ENCODE measurements around the gene STK39. TPM values are rescaled to one million over a fixed set of nuclear protein-coding genes. Genes with fewer than 3 reads are reported as not detected.

The STK39 gene
- total and polyA plus RNA-seq, 2 donors (not counting 1 experiment from before 2014, with no cell fraction given): 2.3 to 14.6 TPM

DNA sequence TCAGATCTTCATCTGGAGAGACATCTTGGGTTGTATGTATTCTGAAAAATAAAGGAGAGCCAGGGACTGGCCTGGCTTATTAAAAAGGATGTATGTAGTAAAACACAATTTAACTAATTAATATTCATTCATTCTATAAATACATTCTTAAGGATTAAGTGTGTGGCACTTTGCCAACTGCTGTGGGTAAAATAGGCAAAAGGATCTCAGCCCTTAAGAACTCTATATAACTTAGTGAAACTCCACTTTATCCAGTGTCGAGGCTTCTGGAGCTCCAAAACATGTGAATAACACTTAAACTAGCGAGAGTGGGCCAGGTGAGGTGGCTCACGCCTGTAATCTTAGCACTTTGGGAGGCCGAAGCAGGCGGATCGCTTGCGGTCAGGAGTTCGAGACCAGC lies 7.7 kb upstream of the STK39 start:
- H3K9me3 ChIP-seq (ENCODE audit: control extremely low read depth in 1 of 3, control insufficient read depth in 2 of 3, insufficient read depth in 1 of 3, low read length in 2 of 3): peaks cover 0 to 2% (median 2%) of the 10 kb centered on the region in 3 donors
- CTCF ChIA-PET: no interaction called here
- H3K36me3 ChIP-seq (replicated peaks in 1 of 2; ENCODE audit: control extremely low read depth in 1 of 2, control insufficient read depth in 1 of 2, extremely low read depth in 1 of 2, insufficient read depth in 2 of 2, low read length in 1 of 2): no peaks in the 10 kb centered on the region
- WGBS (ENCODE audit: insufficient coverage): 100% methylated on average over 8 of the region's 8 CpGs
- no peaks in the 10 kb centered on the region for H4K20me1 ChIP-seq (ENCODE audit: control insufficient read depth, insufficient read depth, low read length, poor library complexity, severe bottlenecking)
- no peak for TF ChIP-seq EZH2 (IDR thresholded peaks at IDR 0.05; ENCODE audit: borderline replicate concordance, insufficient read depth, low read depth, low read length, poor library complexity, severe bottlenecking)
- TF ChIP-seq, protein P1, sequence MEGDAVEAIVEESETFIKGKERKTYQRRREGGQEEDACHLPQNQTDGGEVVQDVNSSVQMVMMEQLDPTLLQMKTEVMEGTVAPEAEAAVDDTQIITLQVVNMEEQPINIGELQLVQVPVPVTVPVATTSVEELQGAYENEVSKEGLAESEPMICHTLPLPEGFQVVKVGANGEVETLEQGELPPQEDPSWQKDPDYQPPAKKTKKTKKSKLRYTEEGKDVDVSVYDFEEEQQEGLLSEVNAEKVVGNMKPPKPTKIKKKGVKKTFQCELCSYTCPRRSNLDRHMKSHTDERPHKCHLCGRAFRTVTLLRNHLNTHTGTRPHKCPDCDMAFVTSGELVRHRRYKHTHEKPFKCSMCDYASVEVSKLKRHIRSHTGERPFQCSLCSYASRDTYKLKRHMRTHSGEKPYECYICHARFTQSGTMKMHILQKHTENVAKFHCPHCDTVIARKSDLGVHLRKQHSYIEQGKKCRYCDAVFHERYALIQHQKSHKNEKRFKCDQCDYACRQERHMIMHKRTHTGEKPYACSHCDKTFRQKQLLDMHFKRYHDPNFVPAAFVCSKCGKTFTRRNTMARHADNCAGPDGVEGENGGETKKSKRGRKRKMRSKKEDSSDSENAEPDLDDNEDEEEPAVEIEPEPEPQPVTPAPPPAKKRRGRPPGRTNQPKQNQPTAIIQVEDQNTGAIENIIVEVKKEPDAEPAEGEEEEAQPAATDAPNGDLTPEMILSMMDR (IDR thresholded peaks at IDR 0.05): no peak
- no peaks in the 10 kb centered on the region for H3K27me3 Mint-ChIP-seq
- no peak for ATAC-seq (ENCODE audit: low read depth)
- no peak overlapping the region for H3K4me3 ChIP-seq (ENCODE audit: control extremely low read depth in 1 of 5, extremely low read depth in 1 of 5, insufficient read depth in 1 of 5, low read depth in 2 of 5, low read length in 4 of 5)
- no peak for DNase-seq
- intact Hi-C loops (cut with micrococcal nuclease): no loop called here
- no peaks in the 10 kb centered on the region for H3K4me1 Mint-ChIP-seq
- no peak overlapping the region for H3K9ac ChIP-seq (ENCODE audit: low read length)
- no peak overlapping the region for H3K27ac Mint-ChIP-seq
- no peak overlapping the region for H3K27ac ChIP-seq (ENCODE audit: low read length in 2 of 2)
- POLR2A ChIA-PET: no interaction called here
- no peaks in the 10 kb centered on the region for H3K4me1 ChIP-seq (ENCODE audit: control insufficient read depth in 2 of 2, insufficient read depth in 2 of 2, low read length in 2 of 2)
- no peak overlapping the region for H3K4me2 ChIP-seq (replicated peaks; ENCODE audit: low read depth, low read length, poor library complexity, severe bottlenecking)
- H2AFZ ChIP-seq (ENCODE audit: insufficient read depth, low read depth, low read length, poor library complexity, severe bottlenecking): no peak overlapping the region
- H3K79me2 ChIP-seq (ENCODE audit: control insufficient read depth, insufficient read depth, low read length): no peaks in the 10 kb centered on the region
- peaks cover 0 to under 1% (median 0%) of the 10 kb centered on the region in 4 experiments for H3K27me3 ChIP-seq (replicated peaks in 1 of 4; ENCODE audit: control extremely low read depth in 1 of 4, control insufficient read depth in 3 of 4, insufficient read depth in 4 of 4, low read length in 3 of 4)
- no peak overlapping the region for H3K4me3 Mint-ChIP-seq
- peaks cover 10% of the 10 kb centered on the region for H3K9me3 Mint-ChIP-seq (ENCODE audit: insufficient read depth)

DNA sequence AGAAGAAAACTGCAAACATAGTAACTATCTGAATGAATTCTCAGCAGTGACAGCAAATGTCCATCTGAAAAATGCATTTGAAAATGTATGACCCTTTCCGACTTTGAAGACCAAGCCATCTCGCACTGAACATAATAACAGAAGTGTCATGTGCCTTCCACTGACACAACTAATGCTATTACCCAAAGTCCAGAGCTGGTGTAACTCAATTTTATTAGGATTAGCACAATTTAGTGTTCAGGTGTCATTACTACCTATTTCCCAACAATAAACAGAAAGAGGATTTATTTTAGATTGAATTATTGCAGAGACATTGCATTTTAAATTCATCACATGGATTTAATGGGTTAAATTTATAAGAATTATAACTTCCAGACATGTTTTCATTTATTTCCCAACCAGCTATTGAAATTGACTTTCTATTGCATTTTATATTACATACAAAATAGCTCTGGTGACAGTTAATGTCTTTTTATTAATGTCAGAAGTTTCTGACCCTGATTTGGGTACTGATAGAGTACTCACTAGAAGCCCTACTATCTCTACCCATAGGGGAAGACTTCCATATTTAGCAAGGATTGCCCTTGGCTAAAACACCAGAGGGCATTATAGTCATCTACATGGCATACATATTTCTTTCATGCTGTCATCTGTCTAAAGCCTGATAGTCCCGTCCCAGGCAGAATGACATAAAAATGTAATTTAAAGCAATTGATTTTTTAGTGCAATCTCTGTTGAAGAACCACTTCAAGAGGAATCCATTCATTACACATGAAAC lies 7.0 kb upstream of the STK39 start:
- Histone ChIP-seq H3K27me3 (replicated peaks in 1 of 4; ENCODE audit: control extremely low read depth in 1 of 4, control insufficient read depth in 3 of 4, insufficient read depth in 4 of 4, low read length in 3 of 4) (no peaks in the 10 kb centered on the region), H3K4me3 (ENCODE audit: control extremely low read depth in 1 of 5, extremely low read depth in 1 of 5, insufficient read depth in 1 of 5, low read depth in 2 of 5, low read length in 4 of 5) (no peak overlapping the region), H3K4me2 (replicated peaks; ENCODE audit: low read depth, low read length, poor library complexity, severe bottlenecking) (no peak overlapping the region), H3K79me2 (ENCODE audit: control insufficient read depth, insufficient read depth, low read length) (no peaks in the 10 kb centered on the region), H3K27ac (ENCODE audit: low read length in 2 of 2) (no peak overlapping the region), H4K20me1 (ENCODE audit: control insufficient read depth, insufficient read depth, low read length, poor library complexity, severe bottlenecking) (no peaks in the 10 kb centered on the region), H3K36me3 (replicated peaks in 1 of 2; ENCODE audit: control extremely low read depth in 1 of 2, control insufficient read depth in 1 of 2, extremely low read depth in 1 of 2, insufficient read depth in 2 of 2, low read length in 1 of 2) (no peaks in the 10 kb centered on the region), H2AFZ (ENCODE audit: insufficient read depth, low read depth, low read length, poor library complexity, severe bottlenecking) (no peak overlapping the region), H3K4me1 (ENCODE audit: control insufficient read depth in 2 of 2, insufficient read depth in 2 of 2, low read length in 2 of 2) (no peaks in the 10 kb centered on the region), H3K9ac (ENCODE audit: low read length) (no peak overlapping the region), H3K9me3 (ENCODE audit: control extremely low read depth in 1 of 3, control insufficient read depth in 2 of 3, insufficient read depth in 1 of 3, low read length in 2 of 3) (peaks cover 0 to 2% (median 2%) of the 10 kb centered on the region in 3 donors)
- no peak for TF ChIP-seq EZH2 (IDR thresholded peaks at IDR 0.05; ENCODE audit: borderline replicate concordance, insufficient read depth, low read depth, low read length, poor library complexity, severe bottlenecking)
- TF ChIP-seq, protein P1 (IDR thresholded peaks at IDR 0.05): no peak
- Mint-ChIP-seq H3K27ac (no peak overlapping the region), H3K4me3 (no peak overlapping the region), H3K4me1 (no peaks in the 10 kb centered on the region), H3K9me3 (ENCODE audit: insufficient read depth) (peaks cover 10% of the 10 kb centered on the region), H3K27me3 (no peaks in the 10 kb centered on the region)
- no peak for ATAC-seq (ENCODE audit: low read depth)
- intact Hi-C loops (cut with micrococcal nuclease): no loop called here
- POLR2A ChIA-PET: no interaction called here
- CTCF ChIA-PET: no interaction called here
- WGBS (ENCODE audit: insufficient coverage): no CpG with 5 or more reads among the region's 3 CpGs
- no peak for DNase-seq

Data from B cell (primary cell).